Stimulated activated CD4-positive, alpha-beta T cell treated with anti-CD3 and anti-CD28 coated beads, Interleukin-1b, Interleukin-23, amount 100 ng/mL, for 4 hours (primary cell): ENCODE results near the gene F7.
A peak's percentile ranks its signal among the peaks of the same experiment; 100 is the strongest.

ENCODE experiments used
- DNase-seq, 2 donors: peaks; one replicate each; pipeline ENCODE4 v3.0.0-alpha.2; 2020; ENCODE audit warnings: low read depth in 2 of 2

The F7 gene

GRCh38 chr13:113138792-113139551 is 33.4 kb downstream of the F7 start:
- no peak for DNase-seq

DNA sequence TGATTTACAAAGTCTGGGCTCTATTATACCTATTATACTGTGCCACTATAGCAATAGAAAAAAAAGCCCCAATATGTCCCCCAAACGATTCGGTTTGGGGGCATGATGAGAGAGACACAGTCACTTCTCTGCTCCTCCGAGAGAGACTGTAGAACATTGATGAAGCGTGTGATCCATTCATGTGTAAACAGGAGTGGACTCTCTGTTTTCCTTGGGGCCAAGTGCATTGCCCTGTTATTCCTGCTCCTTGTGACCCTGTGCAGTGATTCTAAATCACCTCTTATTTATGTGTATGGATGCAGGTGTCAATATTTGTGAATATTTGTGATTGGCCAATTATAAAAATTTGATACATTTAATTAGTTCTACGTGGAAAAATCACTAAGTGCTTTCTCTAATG is 34.0 kb downstream of the F7 start:
- no peak for DNase-seq

- no peak for DNase-seq
Observed at GRCh38 chr13:113140677-113141600, 35.3 kb downstream of the F7 start.

GRCh38 chr13:113141601-113141970 is 36.0 kb downstream of the F7 start:
- DNase-seq, result no peak

GRCh38 chr13:113142876-113143275 is 37.3 kb downstream of the F7 start:
- no peak for DNase-seq

DNA sequence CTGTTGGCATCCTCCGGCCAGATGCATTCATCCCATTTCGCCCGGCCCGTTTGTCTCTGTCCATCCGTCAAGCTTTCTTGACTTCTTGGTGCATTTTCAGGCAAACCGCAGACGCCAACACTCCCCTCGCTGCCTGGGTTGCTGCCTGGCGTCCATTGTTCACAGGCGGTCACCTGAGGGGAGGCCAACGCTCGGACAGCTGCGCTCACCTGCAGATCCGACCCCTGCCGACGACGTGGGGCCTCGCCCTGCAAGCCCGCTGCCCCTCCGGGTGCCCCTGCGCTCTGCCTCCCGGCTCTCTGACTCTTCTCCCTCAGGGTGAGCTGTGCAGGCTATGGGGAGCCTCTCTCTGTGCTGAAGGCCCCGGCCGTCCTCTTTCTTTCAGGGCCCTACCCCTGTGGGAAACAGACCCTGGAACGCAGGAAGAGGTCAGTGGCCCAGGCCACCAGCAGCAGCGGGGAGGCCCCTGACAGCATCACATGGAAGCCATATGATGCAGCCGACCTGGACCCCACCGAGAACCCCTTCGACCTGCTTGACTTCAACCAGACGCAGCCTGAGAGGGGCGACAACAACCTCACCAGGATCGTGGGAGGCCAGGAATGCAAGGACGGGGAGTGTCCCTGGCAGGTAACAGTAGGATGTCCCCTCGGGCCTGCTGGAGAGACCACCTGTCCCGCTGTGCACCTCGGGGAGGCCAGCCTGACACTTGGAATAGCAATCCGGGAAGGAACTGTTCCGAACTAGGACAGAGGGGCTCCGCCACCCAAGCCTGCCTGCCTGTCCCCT is 38.1 kb downstream of the F7 start:
- DNase-seq, result no peak

DNA sequence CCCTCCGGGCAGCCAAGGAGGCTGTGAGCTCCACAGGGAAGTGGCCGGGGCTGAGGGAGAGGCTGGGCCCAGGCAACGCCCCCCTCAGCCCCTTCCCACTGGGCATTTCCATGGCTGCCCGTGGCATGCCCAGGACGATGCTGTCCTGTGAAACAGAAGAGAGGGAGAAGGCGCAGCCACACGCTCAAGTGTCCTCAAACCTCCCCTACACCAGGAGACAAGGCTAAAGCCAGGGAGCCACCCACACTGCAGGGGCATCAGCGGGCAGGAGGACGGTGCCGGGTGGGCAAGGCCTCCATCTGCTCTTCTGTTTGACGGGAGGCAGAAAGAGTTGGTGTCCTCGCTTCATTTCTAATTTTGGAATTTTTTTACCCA is 38.7 kb downstream of the F7 start:
- no peak for DNase-seq

GRCh38 chr13:113145496-113145895 is 39.9 kb downstream of the F7 start:
- DNase-seq, result peak in 1 of 2 donors; percentile 28

GRCh38 chr13:113145911-113146598 is 40.5 kb downstream of the F7 start:
- DNase-seq, result no peak

DNA sequence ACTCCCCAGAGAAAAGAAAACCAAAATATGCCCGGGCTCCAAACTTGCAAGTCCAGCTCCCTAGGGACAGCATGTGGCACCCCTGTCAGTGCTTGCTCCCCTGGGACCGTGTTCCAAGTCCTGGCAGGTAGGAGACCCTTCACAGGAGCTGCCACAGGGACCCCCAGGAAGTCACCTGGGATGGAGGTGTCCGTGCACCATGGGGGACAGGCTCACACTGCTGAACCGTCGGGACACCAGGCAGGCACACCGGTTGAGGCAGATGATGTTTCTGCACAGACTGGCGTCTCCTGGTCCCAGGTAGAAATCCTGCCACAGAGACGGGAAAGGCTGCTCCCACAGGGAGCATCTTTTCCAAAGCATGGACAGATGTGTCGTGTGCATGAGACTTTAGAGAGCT is 41.2 kb downstream of the F7 start:
- no peak for DNase-seq

DNA sequence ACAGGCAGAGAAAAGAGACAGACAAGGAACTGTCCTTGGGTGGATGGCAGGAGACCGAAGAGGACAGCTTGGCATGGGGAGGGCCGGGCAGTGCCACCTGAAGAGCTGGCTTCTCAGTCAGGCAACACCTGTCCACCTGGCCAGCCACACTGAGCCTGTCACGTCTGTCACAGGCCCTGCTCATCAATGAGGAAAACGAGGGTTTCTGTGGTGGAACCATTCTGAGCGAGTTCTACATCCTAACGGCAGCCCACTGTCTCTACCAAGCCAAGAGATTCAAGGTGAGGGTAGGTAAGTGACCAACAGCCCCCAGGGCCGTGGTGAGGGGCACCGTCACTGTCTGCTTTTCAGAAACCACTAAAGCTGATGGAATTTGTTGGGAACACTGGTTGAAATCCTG is 41.6 kb downstream of the F7 start:
- no peak for DNase-seq

DNA sequence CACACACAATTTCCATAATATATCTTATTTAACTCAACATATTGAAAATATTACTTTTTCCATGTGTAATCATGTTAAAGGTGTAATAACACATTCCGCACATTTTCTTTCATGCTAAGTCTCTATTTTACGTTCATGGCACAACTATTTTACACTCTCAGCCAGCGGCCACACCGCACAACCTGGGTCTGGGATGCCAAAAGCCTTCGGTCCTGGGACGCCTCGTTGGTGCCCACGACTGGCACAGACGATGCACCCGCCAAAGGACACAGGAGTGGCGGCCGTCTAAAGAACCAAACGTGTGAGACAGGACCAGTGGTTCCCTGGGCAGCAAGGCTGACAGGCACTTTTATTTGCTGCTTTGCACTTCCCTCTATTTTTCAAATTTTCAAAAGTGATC is 42.8 kb downstream of the F7 start:
- DNase-seq, result no peak

DNA sequence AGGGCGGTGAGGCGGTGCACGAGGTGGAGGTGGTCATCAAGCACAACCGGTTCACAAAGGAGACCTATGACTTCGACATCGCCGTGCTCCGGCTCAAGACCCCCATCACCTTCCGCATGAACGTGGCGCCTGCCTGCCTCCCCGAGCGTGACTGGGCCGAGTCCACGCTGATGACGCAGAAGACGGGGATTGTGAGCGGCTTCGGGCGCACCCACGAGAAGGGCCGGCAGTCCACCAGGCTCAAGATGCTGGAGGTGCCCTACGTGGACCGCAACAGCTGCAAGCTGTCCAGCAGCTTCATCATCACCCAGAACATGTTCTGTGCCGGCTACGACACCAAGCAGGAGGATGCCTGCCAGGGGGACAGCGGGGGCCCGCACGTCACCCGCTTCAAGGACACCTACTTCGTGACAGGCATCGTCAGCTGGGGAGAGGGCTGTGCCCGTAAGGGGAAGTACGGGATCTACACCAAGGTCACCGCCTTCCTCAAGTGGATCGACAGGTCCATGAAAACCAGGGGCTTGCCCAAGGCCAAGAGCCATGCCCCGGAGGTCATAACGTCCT is 43.4 kb downstream of the F7 start:
- DNase-seq, result no peak

GRCh38 chr13:113149711-113150549 is 44.3 kb downstream of the F7 start:
- DNase-seq, result no peak

- DNase-seq, result no peak
Observed at GRCh38 chr13:113150550-113151365, 45.2 kb downstream of the F7 start.

DNA sequence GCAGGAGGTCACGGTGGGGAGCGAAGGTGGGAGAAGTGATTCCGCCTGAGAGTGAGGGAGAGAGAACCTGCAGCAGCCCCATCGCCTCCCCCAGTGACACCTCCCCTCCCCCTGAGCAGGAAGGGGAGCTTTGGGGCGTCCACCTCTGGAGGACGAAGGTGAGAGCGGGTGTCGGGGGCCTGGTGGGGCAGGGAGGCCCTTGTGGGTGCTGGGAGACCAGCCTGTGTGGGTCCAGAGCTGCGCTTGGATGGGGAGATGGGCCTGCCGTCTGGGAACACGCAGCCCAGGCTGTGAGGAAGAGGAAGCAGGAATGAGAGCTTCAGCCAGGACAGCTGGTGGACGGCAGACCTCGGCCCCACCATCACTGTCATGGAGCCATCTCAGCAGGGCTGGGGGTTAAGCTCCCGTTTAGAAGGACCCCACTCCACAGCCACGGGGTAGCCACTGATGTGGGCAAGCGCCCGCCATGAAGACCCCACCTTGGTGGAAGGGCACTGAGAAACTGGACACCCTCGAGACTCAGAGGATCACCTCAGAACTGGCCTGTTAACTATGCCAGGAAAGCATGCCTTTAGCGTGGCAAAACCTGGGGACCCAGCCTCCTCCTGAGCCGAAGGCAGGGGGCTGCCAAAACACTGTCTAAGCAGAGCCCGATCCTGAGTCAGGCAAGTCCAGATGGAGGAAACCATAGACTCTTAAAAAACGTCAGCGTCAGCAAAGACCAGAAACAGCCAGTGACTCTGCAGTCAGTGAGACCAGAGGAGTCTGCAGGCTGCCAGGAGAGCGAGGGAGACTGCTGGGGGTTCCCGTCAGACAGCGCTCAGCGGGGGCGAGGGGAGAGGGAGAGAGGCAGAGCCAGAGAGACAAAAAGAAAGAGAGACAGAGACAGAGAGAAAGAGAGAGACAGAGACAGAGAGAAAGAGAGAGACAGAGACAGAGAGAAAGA is 46.4 kb downstream of the F7 start:
- DNase-seq, result no peak

DNA sequence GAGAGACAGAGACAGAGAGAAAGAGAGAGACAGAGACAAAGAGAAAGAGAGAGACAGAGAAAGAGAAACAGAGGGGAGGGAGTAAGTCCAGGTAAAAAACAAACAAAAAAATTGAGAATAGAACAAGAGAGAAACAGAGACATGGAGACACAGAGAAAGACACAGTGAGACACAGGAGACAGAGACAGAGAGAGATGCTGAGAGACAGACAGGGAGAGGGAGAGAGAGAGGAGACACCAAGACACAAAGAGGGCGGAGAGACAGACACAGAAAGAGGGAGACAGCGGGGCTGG is 47.0 kb downstream of the F7 start:
- DNase-seq, result no peak

DNA sequence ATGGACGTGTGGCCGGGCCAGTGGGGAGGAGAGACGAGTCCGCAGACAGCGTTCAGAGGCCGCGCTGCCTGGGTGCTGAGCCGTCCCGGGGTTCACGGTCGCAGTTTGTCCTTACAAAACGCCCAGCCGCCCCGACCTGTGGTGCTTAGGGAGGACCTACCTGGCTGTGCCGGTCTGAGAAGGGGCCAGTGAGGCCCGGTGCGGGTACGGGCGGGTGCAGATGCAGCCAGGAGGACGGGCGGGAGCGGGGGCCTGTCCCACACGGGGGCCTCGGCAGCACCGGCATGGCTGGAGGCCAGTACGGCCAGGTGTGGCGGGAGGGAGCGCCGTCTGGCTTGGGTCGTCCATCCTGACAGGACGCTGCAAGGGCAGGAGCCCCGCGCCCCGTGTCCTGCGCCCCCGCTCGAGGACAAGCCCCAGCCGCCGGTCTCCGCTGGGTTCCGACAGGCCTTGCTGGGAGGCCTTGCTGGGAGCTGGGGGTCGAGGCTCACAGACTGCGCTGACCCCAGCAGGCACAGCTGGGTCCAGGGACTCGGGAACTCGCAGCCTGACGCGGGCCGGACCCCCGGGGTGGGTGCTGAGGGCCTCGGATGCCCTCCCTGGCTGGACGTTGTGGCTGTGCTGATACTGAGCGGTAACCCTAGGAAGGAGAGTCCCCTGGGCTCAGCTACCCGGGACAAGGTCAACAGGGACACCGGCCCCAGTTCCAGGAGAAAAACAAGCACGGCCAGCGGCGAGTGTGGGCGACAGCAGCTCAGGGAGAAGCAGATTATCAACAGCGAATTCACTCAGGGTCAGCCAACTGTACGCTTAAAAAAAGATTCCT is 47.6 kb downstream of the F7 start:
- DNase-seq, result no peak
